ENCODE results near the gene GMPR2. TPM values are rescaled to one million over a fixed set of nuclear protein-coding genes. Genes with fewer than 3 reads are reported as not detected.
A peak's percentile ranks its signal among the peaks of the same experiment; 100 is the strongest.

GMPR2 gene
- total and polyA plus RNA-seq, 2 of the 13 experiments (the other 11 are each of a cell fraction or from before 2014, with no cell fraction given), result 210 to 273 TPM

DNA sequence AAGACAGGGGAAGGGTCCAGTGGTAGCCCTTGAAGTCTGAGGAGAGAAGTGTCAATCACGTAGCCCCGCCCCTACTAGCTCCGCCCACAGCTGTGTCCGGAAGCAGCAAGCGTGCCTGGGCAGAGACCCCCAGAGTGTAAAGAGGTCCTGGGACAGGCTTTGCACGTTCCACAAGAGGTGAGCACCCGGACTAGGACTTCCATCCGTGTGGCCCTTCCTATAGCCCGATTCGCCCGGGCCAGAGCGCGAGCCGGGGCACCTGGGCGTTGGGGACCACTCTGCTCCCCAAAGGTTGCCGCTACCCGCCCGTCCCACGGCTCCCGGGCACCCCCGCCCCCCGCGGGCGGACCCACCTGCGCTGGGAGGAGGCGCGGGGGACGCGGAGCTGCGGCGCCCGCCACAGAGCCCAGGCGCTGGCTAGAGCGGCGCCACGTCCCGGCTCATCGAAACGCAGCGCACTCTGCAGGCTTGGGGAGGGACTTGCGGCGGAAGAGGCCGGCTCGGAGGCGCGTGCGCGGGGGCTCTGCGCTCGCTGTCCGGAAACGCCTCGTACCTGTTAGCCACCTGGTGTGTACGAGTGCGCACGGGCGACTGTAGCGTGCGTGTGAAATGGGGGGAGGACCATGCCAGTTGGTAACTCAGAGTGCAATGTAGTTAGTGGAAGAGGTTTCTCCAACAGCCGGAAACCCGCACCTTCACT, 38.6 kb downstream of the GMPR2 start, which contains the start of gene RABGGTA (continued):
- TF ChIP-seq, protein P1, sequence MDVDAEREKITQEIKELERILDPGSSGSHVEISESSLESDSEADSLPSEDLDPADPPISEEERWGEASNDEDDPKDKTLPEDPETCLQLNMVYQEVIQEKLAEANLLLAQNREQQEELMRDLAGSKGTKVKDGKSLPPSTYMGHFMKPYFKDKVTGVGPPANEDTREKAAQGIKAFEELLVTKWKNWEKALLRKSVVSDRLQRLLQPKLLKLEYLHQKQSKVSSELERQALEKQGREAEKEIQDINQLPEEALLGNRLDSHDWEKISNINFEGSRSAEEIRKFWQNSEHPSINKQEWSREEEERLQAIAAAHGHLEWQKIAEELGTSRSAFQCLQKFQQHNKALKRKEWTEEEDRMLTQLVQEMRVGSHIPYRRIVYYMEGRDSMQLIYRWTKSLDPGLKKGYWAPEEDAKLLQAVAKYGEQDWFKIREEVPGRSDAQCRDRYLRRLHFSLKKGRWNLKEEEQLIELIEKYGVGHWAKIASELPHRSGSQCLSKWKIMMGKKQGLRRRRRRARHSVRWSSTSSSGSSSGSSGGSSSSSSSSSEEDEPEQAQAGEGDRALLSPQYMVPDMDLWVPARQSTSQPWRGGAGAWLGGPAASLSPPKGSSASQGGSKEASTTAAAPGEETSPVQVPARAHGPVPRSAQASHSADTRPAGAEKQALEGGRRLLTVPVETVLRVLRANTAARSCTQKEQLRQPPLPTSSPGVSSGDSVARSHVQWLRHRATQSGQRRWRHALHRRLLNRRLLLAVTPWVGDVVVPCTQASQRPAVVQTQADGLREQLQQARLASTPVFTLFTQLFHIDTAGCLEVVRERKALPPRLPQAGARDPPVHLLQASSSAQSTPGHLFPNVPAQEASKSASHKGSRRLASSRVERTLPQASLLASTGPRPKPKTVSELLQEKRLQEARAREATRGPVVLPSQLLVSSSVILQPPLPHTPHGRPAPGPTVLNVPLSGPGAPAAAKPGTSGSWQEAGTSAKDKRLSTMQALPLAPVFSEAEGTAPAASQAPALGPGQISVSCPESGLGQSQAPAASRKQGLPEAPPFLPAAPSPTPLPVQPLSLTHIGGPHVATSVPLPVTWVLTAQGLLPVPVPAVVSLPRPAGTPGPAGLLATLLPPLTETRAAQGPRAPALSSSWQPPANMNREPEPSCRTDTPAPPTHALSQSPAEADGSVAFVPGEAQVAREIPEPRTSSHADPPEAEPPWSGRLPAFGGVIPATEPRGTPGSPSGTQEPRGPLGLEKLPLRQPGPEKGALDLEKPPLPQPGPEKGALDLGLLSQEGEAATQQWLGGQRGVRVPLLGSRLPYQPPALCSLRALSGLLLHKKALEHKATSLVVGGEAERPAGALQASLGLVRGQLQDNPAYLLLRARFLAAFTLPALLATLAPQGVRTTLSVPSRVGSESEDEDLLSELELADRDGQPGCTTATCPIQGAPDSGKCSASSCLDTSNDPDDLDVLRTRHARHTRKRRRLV (CRISPR knock-in tag; IDR thresholded peaks at IDR 0.05), result peak; percentile 96
- TF ChIP-seq, protein P2, sequence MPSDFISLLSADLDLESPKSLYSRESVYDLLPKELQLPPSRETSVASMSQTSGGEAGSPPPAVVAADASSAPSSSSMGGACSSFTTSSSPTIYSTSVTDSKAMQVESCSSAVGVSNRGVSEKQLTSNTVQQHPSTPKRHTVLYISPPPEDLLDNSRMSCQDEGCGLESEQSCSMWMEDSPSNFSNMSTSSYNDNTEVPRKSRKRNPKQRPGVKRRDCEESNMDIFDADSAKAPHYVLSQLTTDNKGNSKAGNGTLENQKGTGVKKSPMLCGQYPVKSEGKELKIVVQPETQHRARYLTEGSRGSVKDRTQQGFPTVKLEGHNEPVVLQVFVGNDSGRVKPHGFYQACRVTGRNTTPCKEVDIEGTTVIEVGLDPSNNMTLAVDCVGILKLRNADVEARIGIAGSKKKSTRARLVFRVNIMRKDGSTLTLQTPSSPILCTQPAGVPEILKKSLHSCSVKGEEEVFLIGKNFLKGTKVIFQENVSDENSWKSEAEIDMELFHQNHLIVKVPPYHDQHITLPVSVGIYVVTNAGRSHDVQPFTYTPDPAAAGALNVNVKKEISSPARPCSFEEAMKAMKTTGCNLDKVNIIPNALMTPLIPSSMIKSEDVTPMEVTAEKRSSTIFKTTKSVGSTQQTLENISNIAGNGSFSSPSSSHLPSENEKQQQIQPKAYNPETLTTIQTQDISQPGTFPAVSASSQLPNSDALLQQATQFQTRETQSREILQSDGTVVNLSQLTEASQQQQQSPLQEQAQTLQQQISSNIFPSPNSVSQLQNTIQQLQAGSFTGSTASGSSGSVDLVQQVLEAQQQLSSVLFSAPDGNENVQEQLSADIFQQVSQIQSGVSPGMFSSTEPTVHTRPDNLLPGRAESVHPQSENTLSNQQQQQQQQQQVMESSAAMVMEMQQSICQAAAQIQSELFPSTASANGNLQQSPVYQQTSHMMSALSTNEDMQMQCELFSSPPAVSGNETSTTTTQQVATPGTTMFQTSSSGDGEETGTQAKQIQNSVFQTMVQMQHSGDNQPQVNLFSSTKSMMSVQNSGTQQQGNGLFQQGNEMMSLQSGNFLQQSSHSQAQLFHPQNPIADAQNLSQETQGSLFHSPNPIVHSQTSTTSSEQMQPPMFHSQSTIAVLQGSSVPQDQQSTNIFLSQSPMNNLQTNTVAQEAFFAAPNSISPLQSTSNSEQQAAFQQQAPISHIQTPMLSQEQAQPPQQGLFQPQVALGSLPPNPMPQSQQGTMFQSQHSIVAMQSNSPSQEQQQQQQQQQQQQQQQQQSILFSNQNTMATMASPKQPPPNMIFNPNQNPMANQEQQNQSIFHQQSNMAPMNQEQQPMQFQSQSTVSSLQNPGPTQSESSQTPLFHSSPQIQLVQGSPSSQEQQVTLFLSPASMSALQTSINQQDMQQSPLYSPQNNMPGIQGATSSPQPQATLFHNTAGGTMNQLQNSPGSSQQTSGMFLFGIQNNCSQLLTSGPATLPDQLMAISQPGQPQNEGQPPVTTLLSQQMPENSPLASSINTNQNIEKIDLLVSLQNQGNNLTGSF (CRISPR knock-in tag; IDR thresholded peaks at IDR 0.05), result peak; percentile 96
- no peak for TF ChIP-seq MAFF (IDR thresholded peaks at IDR 0.05; ENCODE audit: low read depth, low read length)
- peak; percentile 98 for TF ChIP-seq ZNF878 (CRISPR knock-in tag; IDR thresholded peaks at IDR 0.05)
- TF ChIP-seq, protein P3, sequence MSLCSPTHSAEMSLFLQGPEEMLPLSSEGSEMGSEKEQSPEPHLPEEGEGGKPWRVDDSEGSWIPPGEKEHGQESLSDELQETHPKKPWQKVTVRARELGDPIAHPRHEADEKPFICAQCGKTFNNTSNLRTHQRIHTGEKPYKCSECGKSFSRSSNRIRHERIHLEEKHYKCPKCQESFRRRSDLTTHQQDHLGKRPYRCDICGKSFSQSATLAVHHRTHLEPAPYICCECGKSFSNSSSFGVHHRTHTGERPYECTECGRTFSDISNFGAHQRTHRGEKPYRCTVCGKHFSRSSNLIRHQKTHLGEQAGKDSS (CRISPR knock-in tag; IDR thresholded peaks at IDR 0.05; ENCODE audit: borderline replicate concordance, low read depth), result peak; percentile 99
- peak; percentile 99 for TF ChIP-seq ZNF264 (CRISPR knock-in tag; IDR thresholded peaks at IDR 0.05)
- peak; percentile 99 for TF ChIP-seq ARNT2 (CRISPR knock-in tag; IDR thresholded peaks at IDR 0.05; ENCODE audit: low read depth)
- TF ChIP-seq, protein P4, sequence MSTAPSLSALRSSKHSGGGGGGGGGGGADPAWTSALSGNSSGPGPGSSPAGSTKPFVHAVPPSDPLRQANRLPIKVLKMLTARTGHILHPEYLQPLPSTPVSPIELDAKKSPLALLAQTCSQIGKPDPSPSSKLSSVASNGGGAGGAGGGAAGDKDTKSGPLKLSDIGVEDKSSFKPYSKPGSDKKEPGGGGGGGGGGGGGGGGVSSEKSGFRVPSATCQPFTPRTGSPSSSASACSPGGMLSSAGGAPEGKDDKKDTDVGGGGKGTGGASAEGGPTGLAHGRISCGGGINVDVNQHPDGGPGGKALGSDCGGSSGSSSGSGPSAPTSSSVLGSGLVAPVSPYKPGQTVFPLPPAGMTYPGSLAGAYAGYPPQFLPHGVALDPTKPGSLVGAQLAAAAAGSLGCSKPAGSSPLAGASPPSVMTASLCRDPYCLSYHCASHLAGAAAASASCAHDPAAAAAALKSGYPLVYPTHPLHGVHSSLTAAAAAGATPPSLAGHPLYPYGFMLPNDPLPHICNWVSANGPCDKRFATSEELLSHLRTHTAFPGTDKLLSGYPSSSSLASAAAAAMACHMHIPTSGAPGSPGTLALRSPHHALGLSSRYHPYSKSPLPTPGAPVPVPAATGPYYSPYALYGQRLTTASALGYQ (CRISPR knock-in tag; IDR thresholded peaks at IDR 0.05), result peak; percentile 99
- no peak for TF ChIP-seq ATF1 (CRISPR knock-in tag; IDR thresholded peaks at IDR 0.05)
- TF ChIP-seq, protein P5, sequence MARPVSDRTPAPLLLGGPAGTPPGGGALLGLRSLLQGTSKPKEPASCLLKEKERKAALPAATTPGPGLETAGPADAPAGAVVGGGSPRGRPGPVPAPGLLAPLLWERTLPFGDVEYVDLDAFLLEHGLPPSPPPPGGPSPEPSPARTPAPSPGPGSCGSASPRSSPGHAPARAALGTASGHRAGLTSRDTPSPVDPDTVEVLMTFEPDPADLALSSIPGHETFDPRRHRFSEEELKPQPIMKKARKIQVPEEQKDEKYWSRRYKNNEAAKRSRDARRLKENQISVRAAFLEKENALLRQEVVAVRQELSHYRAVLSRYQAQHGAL (CRISPR knock-in tag; IDR thresholded peaks at IDR 0.05; ENCODE audit: not compliant biosample characterization), result peak; percentile 99
- no peak for TF ChIP-seq ATF7 (IDR thresholded peaks at IDR 0.05)
- TF ChIP-seq ATF7 (CRISPR knock-in tag; IDR thresholded peaks at IDR 0.05), result peak; percentile 90
- TF ChIP-seq, protein P6, sequence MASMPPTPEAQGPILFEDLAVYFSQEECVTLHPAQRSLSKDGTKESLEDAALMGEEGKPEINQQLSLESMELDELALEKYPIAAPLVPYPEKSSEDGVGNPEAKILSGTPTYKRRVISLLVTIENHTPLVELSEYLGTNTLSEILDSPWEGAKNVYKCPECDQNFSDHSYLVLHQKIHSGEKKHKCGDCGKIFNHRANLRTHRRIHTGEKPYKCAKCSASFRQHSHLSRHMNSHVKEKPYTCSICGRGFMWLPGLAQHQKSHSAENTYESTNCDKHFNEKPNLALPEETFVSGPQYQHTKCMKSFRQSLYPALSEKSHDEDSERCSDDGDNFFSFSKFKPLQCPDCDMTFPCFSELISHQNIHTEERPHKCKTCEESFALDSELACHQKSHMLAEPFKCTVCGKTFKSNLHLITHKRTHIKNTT (CRISPR knock-in tag; IDR thresholded peaks at IDR 0.05), result peak; percentile 93; the same call in 1 of the 2 replicates
